K562 (cell line): Measurements from ENCODE around the gene MAP1LC3A. TPM values are rescaled to one million over a fixed set of nuclear protein-coding genes. Genes with fewer than 3 reads are reported as not detected.

Source experiments
- E2F3 ChIP-seq: fragments of 250-450 bp; sonication (Bioruptor Pico); IDR thresholded peaks from 2 replicates; pipeline ENCODE4 v1.4.0; 2020; ENCODE audit warnings: mild to moderate bottlenecking
- KDM4B ChIP-seq, 2 experiments: fragments of 450-650 bp in 1 of 2; sonication (generic) in 1 of 2; IDR thresholded peaks; 2 replicates each; pipeline ENCODE4 v1.6.1; 2016 to 2017; ENCODE audit warnings: borderline replicate concordance in 2 of 2, antibody characterized with exemption in 1 of 2, low read depth in 1 of 2, mild to moderate bottlenecking in 1 of 2
- KHSRP ChIP-seq: fragments of 450-650 bp; IDR thresholded peaks from 2 replicates; pipeline ENCODE4 v1.6.1; 2017
- PHF20 ChIP-seq: fragments of 450-650 bp; IDR thresholded peaks from 2 replicates; pipeline ENCODE4 v1.6.1; 2018; ENCODE audit not compliant: partially characterized antibody
- PHF8 ChIP-seq: fragments of 200-600 bp; sonication (generic); IDR thresholded peaks from 2 replicates; pipeline ENCODE4 v1.6.1; 2012; ENCODE audit warnings: mixed run types, mild to moderate bottlenecking, inconsistent platforms, low read length, moderate library complexity, borderline replicate concordance
- SP2 ChIP-seq: IDR thresholded peaks from 2 replicates; pipeline ENCODE4 v1.6.1; 2011; ENCODE audit warnings: mild to moderate bottlenecking, low read depth, low read length, moderate library complexity; ENCODE audit not compliant: poor library complexity, severe bottlenecking; ENCODE audit errors: extremely low read depth
- ZNF57 ChIP-seq: fragments of 450-650 bp; formaldehyde crosslinking; IDR thresholded peaks from 2 replicates; pipeline ENCODE4 v1.4.0; 2020; ENCODE audit warnings: mild to moderate bottlenecking, moderate library complexity
- polyA plus RNA-seq, 8 experiments: library from polyadenylated mRNA; depleted of rRNA in 4 of 8; stranded (reverse) in 5 of 8; unstranded in 3 of 8; fragments of >200 nt; fragmentation: Nextera tagmentation in 2 of 8; fragmentation: Illumina TruSeq in 1 of 8; extraction: Ambion mirVana in 2 of 8; extraction: Trizol in 1 of 8; gene quantifications; 2 replicates each; pipeline versions ENCODE4 v1.2.1 to v1.2.3, GENCODE V29; 2011 to 2014; ENCODE audit warnings: inconsistent platforms in 1 of 8, missing spikeins in 1 of 8
- total RNA-seq, 7 experiments: library from RNA; depleted of rRNA in 6 of 7; stranded (reverse); fragments of >200 nt in 6 of 7; fragmentation: Illumina TruSeq in 2 of 7; extraction: Trizol in 2 of 7; gene quantifications; 2 replicates each; pipeline versions ENCODE4 v1.2.1 to v1.2.3, GENCODE V29; 2011 to 2021; ENCODE audit warnings: low replicate concordance in 1 of 7
- TF ChIP-seq, protein P1 (sequence below): fragments of 250-450 bp; sonication (Bioruptor Pico); IDR thresholded peaks from 2 replicates; pipeline ENCODE4 v1.5.0; 2021
- TF ChIP-seq, protein P2 (sequence below): fragments of 450-650 bp; IDR thresholded peaks from 2 replicates; pipeline ENCODE4 v1.6.1; 2014; ENCODE audit warnings: low read depth, mild to moderate bottlenecking, moderate library complexity, borderline replicate concordance
- TF ChIP-seq, protein P3 (sequence below): fragments of 450-650 bp; IDR thresholded peaks from 2 replicates; pipeline ENCODE4 v1.6.1; 2016; ENCODE audit warnings: antibody characterized with exemption
- TF ChIP-seq, protein P4 (sequence below): fragments of 200-800 bp; sonication (Bioruptor generic); IDR thresholded peaks from 2 replicates; pipeline ENCODE4 v1.6.1; 2016; ENCODE audit warnings: missing genetic modification characterization, missing compliant biosample characterization
- TF ChIP-seq, protein P5 (sequence below): fragments of 450-650 bp; formaldehyde crosslinking; IDR thresholded peaks from 2 replicates; pipeline ENCODE4 v1.4.0; 2020; ENCODE audit warnings: mild to moderate bottlenecking, moderate library complexity

The MAP1LC3A gene
- total and polyA plus RNA-seq, 9 of the 15 experiments (the other 6 are each of a cell fraction or from before 2014, with no cell fraction given) = 0.27 to 0.38 TPM; not detected in 7

DNA sequence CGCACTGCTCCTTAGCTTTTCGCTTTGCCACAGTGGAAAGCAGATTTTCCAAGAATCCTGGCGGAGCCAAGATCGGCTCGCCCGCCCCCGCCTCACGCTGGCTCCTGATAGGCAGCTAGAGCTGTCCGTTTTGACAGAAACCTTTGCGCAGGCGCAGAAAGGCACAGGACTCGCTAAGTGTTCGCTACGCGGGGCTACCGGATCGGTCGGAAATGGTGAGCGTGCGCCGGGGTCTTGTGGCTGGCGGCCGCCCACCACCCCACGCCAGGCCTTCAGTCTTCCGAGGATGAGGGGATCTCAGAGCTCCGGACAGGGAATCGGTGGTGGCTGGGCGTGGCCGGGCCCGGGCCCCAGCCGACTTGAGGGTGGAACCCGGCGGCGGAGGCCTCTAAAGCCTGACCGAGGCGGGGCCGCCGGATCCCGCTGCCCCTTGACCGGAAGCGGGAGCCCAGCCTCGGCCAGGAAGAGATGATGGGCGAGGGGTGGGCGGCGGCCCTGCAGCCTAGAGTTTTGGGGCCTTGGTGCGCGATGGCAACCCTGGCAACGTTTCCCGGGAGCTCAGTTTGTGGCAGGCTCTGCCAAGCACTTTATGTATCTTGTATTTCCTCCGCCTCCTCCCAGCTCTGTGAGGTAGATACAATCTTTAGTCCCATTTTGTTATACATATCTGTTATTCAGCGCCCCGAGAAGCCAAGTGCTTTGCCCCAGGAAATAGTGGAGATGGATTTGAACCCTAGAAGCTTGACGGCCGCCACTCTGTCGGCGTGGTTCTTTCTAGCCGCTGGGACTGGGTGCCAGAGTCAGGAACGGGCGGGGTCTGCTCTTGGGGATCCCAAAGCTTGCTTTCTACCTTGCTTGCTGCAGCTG lies 42.0 kb upstream of the MAP1LC3A start, which contains the start of gene DYNLRB1 (continued):
- TF ChIP-seq, protein P1, sequence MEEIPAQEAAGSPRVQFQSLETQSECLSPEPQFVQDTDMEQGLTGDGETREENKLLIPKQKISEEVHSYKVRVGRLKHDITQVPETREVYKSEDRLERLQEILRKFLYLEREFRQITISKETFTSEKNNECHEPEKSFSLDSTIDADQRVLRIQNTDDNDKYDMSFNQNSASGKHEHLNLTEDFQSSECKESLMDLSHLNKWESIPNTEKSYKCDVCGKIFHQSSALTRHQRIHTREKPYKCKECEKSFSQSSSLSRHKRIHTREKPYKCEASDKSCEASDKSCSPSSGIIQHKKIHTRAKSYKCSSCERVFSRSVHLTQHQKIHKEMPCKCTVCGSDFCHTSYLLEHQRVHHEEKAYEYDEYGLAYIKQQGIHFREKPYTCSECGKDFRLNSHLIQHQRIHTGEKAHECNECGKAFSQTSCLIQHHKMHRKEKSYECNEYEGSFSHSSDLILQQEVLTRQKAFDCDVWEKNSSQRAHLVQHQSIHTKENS (CRISPR knock-in tag) = no peak
- TF ChIP-seq ZNF57 (no peak), SP2 (peak; percentile 79), PHF8 (peak; percentile 86), PHF20 (peak; percentile 83), KDM4B (IDR thresholded peaks at IDR 0.05; ENCODE audit: borderline replicate concordance in 2 of 2, low read depth in 1 of 2) (0 out of 4 replicates have a peak, but pooled peaks of 1 of the 2 experiments have one; percentile 33), KHSRP (no peak), E2F3 (CRISPR knock-in tag) (no peak)
- TF ChIP-seq, protein P2, sequence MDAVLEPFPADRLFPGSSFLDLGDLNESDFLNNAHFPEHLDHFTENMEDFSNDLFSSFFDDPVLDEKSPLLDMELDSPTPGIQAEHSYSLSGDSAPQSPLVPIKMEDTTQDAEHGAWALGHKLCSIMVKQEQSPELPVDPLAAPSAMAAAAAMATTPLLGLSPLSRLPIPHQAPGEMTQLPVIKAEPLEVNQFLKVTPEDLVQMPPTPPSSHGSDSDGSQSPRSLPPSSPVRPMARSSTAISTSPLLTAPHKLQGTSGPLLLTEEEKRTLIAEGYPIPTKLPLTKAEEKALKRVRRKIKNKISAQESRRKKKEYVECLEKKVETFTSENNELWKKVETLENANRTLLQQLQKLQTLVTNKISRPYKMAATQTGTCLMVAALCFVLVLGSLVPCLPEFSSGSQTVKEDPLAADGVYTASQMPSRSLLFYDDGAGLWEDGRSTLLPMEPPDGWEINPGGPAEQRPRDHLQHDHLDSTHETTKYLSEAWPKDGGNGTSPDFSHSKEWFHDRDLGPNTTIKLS = peak; percentile 17; the same call in 1 of the 2 replicates
- TF ChIP-seq, protein P3, sequence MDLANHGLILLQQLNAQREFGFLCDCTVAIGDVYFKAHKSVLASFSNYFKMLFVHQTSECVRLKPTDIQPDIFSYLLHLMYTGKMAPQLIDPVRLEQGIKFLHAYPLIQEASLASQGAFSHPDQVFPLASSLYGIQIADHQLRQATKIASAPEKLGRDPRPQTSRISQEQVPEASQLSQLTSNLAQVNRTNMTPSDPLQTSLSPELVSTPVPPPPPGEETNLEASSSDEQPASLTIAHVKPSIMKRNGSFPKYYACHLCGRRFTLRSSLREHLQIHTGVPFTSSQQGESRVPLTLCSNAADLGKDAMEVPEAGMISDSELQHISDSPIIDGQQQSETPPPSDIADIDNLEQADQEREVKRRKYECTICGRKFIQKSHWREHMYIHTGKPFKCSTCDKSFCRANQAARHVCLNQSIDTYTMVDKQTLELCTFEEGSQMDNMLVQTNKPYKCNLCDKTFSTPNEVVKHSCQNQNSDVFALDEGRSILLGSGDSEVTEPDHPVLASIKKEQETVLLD = peak; percentile 92
- TF ChIP-seq, protein P4, sequence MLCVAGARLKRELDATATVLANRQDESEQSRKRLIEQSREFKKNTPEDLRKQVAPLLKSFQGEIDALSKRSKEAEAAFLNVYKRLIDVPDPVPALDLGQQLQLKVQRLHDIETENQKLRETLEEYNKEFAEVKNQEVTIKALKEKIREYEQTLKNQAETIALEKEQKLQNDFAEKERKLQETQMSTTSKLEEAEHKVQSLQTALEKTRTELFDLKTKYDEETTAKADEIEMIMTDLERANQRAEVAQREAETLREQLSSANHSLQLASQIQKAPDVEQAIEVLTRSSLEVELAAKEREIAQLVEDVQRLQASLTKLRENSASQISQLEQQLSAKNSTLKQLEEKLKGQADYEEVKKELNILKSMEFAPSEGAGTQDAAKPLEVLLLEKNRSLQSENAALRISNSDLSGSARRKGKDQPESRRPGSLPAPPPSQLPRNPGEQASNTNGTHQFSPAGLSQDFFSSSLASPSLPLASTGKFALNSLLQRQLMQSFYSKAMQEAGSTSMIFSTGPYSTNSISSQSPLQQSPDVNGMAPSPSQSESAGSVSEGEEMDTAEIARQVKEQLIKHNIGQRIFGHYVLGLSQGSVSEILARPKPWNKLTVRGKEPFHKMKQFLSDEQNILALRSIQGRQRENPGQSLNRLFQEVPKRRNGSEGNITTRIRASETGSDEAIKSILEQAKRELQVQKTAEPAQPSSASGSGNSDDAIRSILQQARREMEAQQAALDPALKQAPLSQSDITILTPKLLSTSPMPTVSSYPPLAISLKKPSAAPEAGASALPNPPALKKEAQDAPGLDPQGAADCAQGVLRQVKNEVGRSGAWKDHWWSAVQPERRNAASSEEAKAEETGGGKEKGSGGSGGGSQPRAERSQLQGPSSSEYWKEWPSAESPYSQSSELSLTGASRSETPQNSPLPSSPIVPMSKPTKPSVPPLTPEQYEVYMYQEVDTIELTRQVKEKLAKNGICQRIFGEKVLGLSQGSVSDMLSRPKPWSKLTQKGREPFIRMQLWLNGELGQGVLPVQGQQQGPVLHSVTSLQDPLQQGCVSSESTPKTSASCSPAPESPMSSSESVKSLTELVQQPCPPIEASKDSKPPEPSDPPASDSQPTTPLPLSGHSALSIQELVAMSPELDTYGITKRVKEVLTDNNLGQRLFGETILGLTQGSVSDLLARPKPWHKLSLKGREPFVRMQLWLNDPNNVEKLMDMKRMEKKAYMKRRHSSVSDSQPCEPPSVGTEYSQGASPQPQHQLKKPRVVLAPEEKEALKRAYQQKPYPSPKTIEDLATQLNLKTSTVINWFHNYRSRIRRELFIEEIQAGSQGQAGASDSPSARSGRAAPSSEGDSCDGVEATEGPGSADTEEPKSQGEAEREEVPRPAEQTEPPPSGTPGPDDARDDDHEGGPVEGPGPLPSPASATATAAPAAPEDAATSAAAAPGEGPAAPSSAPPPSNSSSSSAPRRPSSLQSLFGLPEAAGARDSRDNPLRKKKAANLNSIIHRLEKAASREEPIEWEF (CRISPR knock-in tag) = no peak
- TF ChIP-seq, protein P5, sequence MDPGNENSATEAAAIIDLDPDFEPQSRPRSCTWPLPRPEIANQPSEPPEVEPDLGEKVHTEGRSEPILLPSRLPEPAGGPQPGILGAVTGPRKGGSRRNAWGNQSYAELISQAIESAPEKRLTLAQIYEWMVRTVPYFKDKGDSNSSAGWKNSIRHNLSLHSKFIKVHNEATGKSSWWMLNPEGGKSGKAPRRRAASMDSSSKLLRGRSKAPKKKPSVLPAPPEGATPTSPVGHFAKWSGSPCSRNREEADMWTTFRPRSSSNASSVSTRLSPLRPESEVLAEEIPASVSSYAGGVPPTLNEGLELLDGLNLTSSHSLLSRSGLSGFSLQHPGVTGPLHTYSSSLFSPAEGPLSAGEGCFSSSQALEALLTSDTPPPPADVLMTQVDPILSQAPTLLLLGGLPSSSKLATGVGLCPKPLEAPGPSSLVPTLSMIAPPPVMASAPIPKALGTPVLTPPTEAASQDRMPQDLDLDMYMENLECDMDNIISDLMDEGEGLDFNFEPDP (CRISPR knock-in tag) = no peak
